Left colon (tissue), 2 donors: ENCODE measurements around the gene MICAL2. TPM values are rescaled to one million over a fixed set of nuclear protein-coding genes. Genes with fewer than 3 reads are reported as not detected.

Experiments used
- ATAC-seq: fragments of 200-7000 bp; cut with Tn5 transposase; one replicate; pipeline ENCODE4 v1.9.1; 2020; ENCODE audit warnings: mild to moderate bottlenecking, moderate library complexity
- DNase-seq, 2 donors: peaks; one replicate each; pipeline ENCODE4 v3.0.0-alpha.2; 2020
- intact Hi-C, 2 donors: fragments of 100-400 bp; cut with DNase I in 1 of 2; cut with micrococcal nuclease in 1 of 2; formaldehyde crosslinking; loops; one replicate each; pipeline versions ENCODE4 v1.11.2 to v1.14.0; 2022; cut with DNase I, micrococcal nuclease
- long read RNA-seq: library from polyadenylated mRNA; unstranded; transcript quantifications from one replicate; pipeline ENCODE4 v2.0.0, GENCODE V29; 2021
- total RNA-seq, 2 donors: library from RNA; stranded (reverse); fragmentation: NEBNext Ultra II Directional; extraction: Animal tissue kit (Norgen Biotek cat#: 25700); gene quantifications; one replicate each; pipeline ENCODE4 v1.2.1, GENCODE V29; 2021
- donor health status: DM: no; HTN: no; CAD: no.
- donor health status: DM: yes; HTN: yes; CAD: no.

Gene MICAL2
- 100 to 1,000 TPM; 268 to 361 TPM for total RNA-seq
- long read RNA-seq, full-length matches to known transcripts: 2 of 50 reads
- long read RNA-seq, partial matches to known transcripts: 28 of 50 reads
- long read RNA-seq, other reads (novel, unspliced or antisense): 20 of 50 reads

- intact Hi-C loops: no loop called here
- ATAC-seq (peak; percentile 87), DNase-seq (peak; percentile 92 to 93)
These were observed at the start of gene MICAL2 for GRCh38 chr11:12110201-12110713. Gene MICAL2, plus strand, starts transcription at chr11:12110590. Its CDS starts 51,566 bp downstream, at chr11:12162156.

- DNase-seq (no peak), ATAC-seq (no peak)
- intact Hi-C loops: no loop called here
These were observed 48.4 kb upstream of the MICAL2 start for GRCh38 chr11:12061851-12062560.

GRCh38 chr11:12063251-12063650 lies 47.1 kb upstream of the MICAL2 start:
- intact Hi-C loops: no loop called here
- DNase-seq (no peak), ATAC-seq (no peak)

GRCh38 chr11:12064136-12064953 lies 46.0 kb upstream of the MICAL2 start:
- peak; percentile 38 for ATAC-seq
- intact Hi-C loops: no loop called here
- DNase-seq: no peak

GRCh38 chr11:12064954-12065280 lies 45.5 kb upstream of the MICAL2 start:
- no peak for DNase-seq
- no peak for ATAC-seq
- intact Hi-C loops: no loop called here

- DNase-seq: no peak
- intact Hi-C loops: no loop called here
- ATAC-seq: peak; percentile 52
These were observed 44.2 kb upstream of the MICAL2 start for GRCh38 chr11:12066056-12066798.

- intact Hi-C loops: no loop called here
- peak; percentile 53 to 71 for DNase-seq
- peak; percentile 82 for ATAC-seq
These were observed 43.4 kb upstream of the MICAL2 start for GRCh38 chr11:12066799-12067508.

GRCh38 chr11:12067796-12068357 lies 42.5 kb upstream of the MICAL2 start:
- intact Hi-C loops: no loop called here
- ATAC-seq (no peak), DNase-seq (no peak)

GRCh38 chr11:12069066-12069676 lies 41.2 kb upstream of the MICAL2 start:
- ATAC-seq (peak; percentile 25), DNase-seq (no peak)
- intact Hi-C loops: no loop called here

- DNase-seq (no peak), ATAC-seq (no peak)
These were observed 39.7 kb upstream of the MICAL2 start for GRCh38 chr11:12070446-12071267.

GRCh38 chr11:12071574-12071973 lies 38.8 kb upstream of the MICAL2 start:
- intact Hi-C loops: no loop called here
- ATAC-seq (no peak), DNase-seq (no peak)

More at GRCh38 chr11:12070446-12071267, 39.7 kb upstream of the MICAL2 start:
- intact Hi-C loops: no loop called here

- intact Hi-C loops: no loop called here
- DNase-seq (no peak), ATAC-seq (no peak)
These were observed 37.0 kb upstream of the MICAL2 start for GRCh38 chr11:12073436-12073835.

GRCh38 chr11:12073886-12074285 lies 36.5 kb upstream of the MICAL2 start:
- no peak for ATAC-seq
- no peak for DNase-seq
- intact Hi-C loops: no loop called here

- ATAC-seq (no peak), DNase-seq (no peak)
- intact Hi-C loops: no loop called here
These were observed 35.7 kb upstream of the MICAL2 start for GRCh38 chr11:12074529-12075195.

- intact Hi-C loops: no loop called here
- no peak for ATAC-seq
These were observed 35.1 kb upstream of the MICAL2 start for GRCh38 chr11:12075291-12075690.

More at GRCh38 chr11:12075291-12075690, 35.1 kb upstream of the MICAL2 start:
- DNase-seq: no peak
